ENCODE results near the gene LHFPL6.
A peak's percentile ranks its signal among the peaks of the same experiment; 100 is the strongest.

Gene LHFPL6

DNA sequence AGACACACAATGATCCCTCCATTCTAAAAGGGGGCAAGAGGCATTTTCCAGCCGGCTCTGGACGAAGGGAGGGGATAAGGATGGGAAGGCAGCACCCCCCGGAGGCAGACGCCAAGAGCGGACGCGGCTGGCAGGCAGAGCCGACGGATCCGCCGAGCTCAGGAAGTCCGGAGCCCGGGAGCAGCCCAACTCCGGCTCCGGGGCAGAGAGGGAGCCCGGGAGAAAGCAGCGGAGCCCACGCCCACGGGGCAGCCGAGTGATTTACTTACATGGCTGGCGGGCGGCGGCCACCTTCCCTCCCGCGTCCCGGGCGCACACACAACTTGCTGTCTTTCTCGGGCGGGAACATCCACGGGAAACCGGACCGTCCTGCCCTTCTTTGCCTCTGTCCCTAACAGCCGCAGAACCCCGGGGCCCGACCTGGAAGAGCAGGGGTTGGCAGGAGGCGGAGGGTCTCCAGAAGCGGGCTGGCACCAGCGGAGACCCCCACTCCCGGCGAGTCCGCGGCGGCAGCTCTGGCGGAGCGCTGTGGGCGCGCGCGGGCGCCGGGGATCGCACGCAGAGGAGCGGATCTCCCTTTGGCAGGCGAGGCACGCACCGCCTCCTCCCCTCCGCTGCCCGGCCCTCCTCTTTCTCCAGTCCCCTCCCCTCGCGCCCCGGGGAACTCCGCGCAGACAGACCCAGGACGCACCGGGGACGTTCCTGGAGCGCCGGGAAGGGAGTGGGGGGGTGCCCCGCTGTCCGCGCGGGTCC is at the start of gene LHFPL6:
Gene LHFPL6, minus strand, starts transcription at position 580 of the 753 bp plus-strand sequence.
- no peaks in the 10 kb centered on the region for H3K36me3 ChIP-seq (ENCODE audit: insufficient read depth, low read length)
- peaks cover 32% of the 10 kb centered on the region for H3K79me2 ChIP-seq (ENCODE audit: control insufficient read depth, insufficient read depth, low read length, unreplicated experiment)
- H2AFZ ChIP-seq (ENCODE audit: low read length, unreplicated experiment): peak within 1 kb of the TSS; percentile 96
- peak within 1 kb of the TSS; percentile 95 for H3K4me3 ChIP-seq (ENCODE audit: low read depth, low read length)
- H3K4me1 ChIP-seq (ENCODE audit: control insufficient read depth, insufficient read depth, low read length, unreplicated experiment): peaks cover 16% of the 10 kb centered on the region
- no peaks in the 10 kb centered on the region for H3K27me3 ChIP-seq (ENCODE audit: insufficient read depth, low read length)
- H3K27ac ChIP-seq (ENCODE audit: low read depth, low read length): peak within 1 kb of the TSS; percentile 66

DNA sequence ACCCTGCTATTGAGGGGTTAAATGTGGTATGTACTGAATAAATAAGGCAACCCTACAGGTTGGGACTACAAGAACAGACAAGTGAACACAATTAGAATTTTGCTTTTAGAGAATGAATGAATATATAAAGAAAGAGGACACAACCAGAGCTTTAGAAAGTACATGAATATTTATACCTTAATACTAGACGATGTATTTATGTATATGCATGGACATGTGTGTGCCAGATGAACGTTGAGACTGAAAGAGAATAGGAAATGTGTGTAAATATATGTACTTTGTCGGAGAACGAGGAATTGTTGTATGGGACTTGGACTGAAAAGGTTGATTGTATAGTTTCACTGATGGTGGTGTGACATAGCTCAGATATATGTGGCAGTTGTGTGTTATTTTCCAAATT is 43.1 kb upstream of the LHFPL6 start:
- no peaks in the 10 kb centered on the region for H3K4me1 ChIP-seq (ENCODE audit: control insufficient read depth, insufficient read depth, low read length, unreplicated experiment)
- no peak overlapping the region for H3K27ac ChIP-seq (ENCODE audit: low read depth, low read length)
- H3K27me3 ChIP-seq (ENCODE audit: insufficient read depth, low read length): no peaks in the 10 kb centered on the region
- H3K36me3 ChIP-seq (ENCODE audit: insufficient read depth, low read length): no peaks in the 10 kb centered on the region
- no peak overlapping the region for H2AFZ ChIP-seq (ENCODE audit: low read length, unreplicated experiment)
- no peaks in the 10 kb centered on the region for H3K79me2 ChIP-seq (ENCODE audit: control insufficient read depth, insufficient read depth, low read length, unreplicated experiment)
- H3K4me3 ChIP-seq (ENCODE audit: low read depth, low read length): no peak overlapping the region

DNA sequence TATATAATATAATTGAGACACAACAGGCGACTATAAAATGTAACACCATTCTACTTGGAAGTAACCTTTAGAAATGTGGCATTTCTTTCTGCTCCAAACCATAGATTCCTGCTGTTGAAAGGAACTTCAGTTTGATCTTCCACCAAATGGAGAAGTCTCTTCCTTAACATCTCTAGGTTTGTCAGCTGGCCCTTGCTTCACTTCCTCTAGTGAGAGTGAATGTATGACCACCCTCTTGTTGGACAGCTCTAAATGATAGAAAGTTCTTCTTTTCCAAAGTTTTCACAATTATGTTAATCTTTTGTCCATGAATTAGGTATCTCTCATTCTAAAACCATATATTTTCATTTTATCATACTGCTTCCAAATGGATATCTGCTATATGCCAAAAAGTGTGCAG is 38.7 kb upstream of the LHFPL6 start:
- no peak overlapping the region for H3K4me3 ChIP-seq (ENCODE audit: low read depth, low read length)
- H3K79me2 ChIP-seq (ENCODE audit: control insufficient read depth, insufficient read depth, low read length, unreplicated experiment): no peaks in the 10 kb centered on the region
- H3K4me1 ChIP-seq (ENCODE audit: control insufficient read depth, insufficient read depth, low read length, unreplicated experiment): no peaks in the 10 kb centered on the region
- no peak overlapping the region for H2AFZ ChIP-seq (ENCODE audit: low read length, unreplicated experiment)
- no peaks in the 10 kb centered on the region for H3K27me3 ChIP-seq (ENCODE audit: insufficient read depth, low read length)
- H3K36me3 ChIP-seq (ENCODE audit: insufficient read depth, low read length): no peaks in the 10 kb centered on the region
- H3K27ac ChIP-seq (ENCODE audit: low read depth, low read length): no peak overlapping the region

DNA sequence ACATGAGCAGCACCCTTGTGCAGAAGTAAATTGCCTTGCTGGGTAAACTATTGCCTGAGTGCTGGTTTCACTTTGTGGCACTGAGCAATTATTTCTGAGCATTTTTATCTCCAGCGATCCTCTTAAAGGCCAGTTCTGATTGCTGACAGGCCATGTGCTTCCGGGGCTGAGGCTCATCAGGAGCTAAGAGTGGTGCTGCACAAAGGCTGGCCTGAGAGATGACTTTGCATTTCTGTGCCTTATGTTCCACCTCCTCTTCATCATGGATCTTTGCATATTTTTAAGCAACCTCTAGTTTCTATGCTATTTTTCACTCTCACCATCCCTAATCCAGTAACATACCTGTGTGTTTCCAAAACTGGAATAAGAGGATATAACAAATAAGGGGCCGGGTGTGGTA is 34.9 kb upstream of the LHFPL6 start:
- no peaks in the 10 kb centered on the region for H3K79me2 ChIP-seq (ENCODE audit: control insufficient read depth, insufficient read depth, low read length, unreplicated experiment)
- no peaks in the 10 kb centered on the region for H3K4me1 ChIP-seq (ENCODE audit: control insufficient read depth, insufficient read depth, low read length, unreplicated experiment)
- H3K36me3 ChIP-seq (ENCODE audit: insufficient read depth, low read length): no peaks in the 10 kb centered on the region
- H3K27me3 ChIP-seq (ENCODE audit: insufficient read depth, low read length): no peaks in the 10 kb centered on the region
- H3K27ac ChIP-seq (ENCODE audit: low read depth, low read length): no peak overlapping the region
- no peak overlapping the region for H3K4me3 ChIP-seq (ENCODE audit: low read depth, low read length)
- H2AFZ ChIP-seq (ENCODE audit: low read length, unreplicated experiment): no peak overlapping the region

DNA sequence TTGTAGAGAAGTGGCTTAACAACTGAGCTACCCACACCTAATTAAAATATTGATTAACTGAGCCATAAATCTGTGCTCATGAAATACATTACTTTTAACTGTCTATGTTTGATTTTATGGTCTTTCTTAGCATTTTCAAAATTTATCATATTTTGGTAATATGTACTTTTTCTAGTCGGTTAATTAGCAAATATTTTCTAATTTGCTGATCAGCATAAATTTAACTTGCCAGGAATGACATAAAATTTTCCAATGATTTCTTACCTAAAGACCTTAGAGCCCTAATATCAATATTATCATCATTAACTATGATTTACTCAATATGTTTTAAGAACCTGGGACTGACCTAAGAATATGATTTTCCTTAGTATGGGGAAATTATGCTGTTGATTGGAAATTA is 32.6 kb upstream of the LHFPL6 start:
- H2AFZ ChIP-seq (ENCODE audit: low read length, unreplicated experiment): no peak overlapping the region
- no peak overlapping the region for H3K4me3 ChIP-seq (ENCODE audit: low read depth, low read length)
- H3K27ac ChIP-seq (ENCODE audit: low read depth, low read length): no peak overlapping the region

DNA sequence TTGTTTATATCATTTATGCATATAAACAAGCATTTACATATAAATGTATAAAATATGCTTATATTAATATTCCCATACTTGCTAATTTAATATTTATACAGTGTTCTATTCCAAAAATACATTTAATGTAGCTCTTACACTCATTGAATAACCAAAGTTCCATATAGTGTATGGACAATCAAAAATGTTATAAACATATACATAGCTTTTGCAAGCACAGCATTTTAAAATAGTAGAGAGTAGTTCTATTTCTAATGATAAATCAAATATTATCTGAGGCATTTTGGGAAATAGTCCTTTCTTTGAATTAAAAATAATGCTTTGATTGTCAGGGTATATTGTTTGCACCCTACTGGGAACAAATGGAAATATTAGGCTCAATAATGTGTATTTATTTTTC is 30.0 kb upstream of the LHFPL6 start:
- H2AFZ ChIP-seq (ENCODE audit: low read length, unreplicated experiment): no peak overlapping the region
- no peaks in the 10 kb centered on the region for H3K27me3 ChIP-seq (ENCODE audit: insufficient read depth, low read length)
- H3K27ac ChIP-seq (ENCODE audit: low read depth, low read length): no peak overlapping the region
- no peaks in the 10 kb centered on the region for H3K36me3 ChIP-seq (ENCODE audit: insufficient read depth, low read length)
- no peaks in the 10 kb centered on the region for H3K79me2 ChIP-seq (ENCODE audit: control insufficient read depth, insufficient read depth, low read length, unreplicated experiment)
- no peak overlapping the region for H3K4me3 ChIP-seq (ENCODE audit: low read depth, low read length)
- no peaks in the 10 kb centered on the region for H3K4me1 ChIP-seq (ENCODE audit: control insufficient read depth, insufficient read depth, low read length, unreplicated experiment)

More for the DNA sequence above, 32.6 kb upstream of the LHFPL6 start:
- no peaks in the 10 kb centered on the region for H3K27me3 ChIP-seq (ENCODE audit: insufficient read depth, low read length)
- H3K4me1 ChIP-seq (ENCODE audit: control insufficient read depth, insufficient read depth, low read length, unreplicated experiment): no peaks in the 10 kb centered on the region
- H3K79me2 ChIP-seq (ENCODE audit: control insufficient read depth, insufficient read depth, low read length, unreplicated experiment): no peaks in the 10 kb centered on the region
- no peaks in the 10 kb centered on the region for H3K36me3 ChIP-seq (ENCODE audit: insufficient read depth, low read length)

DNA sequence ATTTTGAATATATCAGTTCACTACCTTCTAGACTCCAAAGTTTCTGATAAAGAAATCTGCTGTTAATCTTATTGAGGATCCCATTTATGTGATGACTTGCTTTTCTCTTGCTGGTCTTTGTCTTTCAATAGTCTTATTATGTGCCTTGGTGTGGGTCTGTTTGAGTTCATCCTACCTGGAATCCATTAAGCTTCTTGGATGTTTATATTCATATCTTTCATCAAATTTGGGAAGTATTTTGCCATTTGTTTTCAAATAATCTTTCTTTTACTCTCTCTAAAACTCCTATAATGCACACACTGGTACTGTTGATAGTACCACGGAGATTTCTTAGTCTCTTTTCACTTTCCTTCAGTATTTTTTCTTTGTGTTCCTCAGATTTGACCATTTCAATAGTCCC is 28.3 kb upstream of the LHFPL6 start:
- Histone ChIP-seq H2AFZ (ENCODE audit: low read length, unreplicated experiment) (no peak overlapping the region), H3K36me3 (ENCODE audit: insufficient read depth, low read length) (no peaks in the 10 kb centered on the region), H3K27me3 (ENCODE audit: insufficient read depth, low read length) (no peaks in the 10 kb centered on the region), H3K4me3 (ENCODE audit: low read depth, low read length) (no peak overlapping the region), H3K27ac (ENCODE audit: low read depth, low read length) (no peak overlapping the region), H3K4me1 (ENCODE audit: control insufficient read depth, insufficient read depth, low read length, unreplicated experiment) (no peaks in the 10 kb centered on the region), H3K79me2 (ENCODE audit: control insufficient read depth, insufficient read depth, low read length, unreplicated experiment) (no peaks in the 10 kb centered on the region)

DNA sequence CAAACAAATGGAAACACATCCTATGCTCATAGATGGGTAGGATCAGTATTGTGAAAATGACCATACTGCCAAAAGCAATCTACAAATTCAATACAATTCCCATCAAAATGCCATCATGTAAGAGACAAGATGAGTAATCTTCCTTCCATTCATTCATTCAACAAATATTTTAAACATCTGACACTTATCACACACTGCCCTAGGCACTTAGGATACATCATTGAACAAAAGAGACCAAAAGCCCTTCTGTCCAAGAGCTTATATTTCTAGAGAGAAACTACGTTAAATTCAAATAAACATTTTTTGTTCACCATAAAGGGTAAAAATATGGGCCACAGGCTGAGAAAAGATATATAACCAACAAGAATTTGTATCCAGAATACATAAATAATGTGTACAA is 20.5 kb upstream of the LHFPL6 start:
- Histone ChIP-seq H3K27ac (ENCODE audit: low read depth, low read length) (no peak overlapping the region), H3K4me1 (ENCODE audit: control insufficient read depth, insufficient read depth, low read length, unreplicated experiment) (no peaks in the 10 kb centered on the region), H3K79me2 (ENCODE audit: control insufficient read depth, insufficient read depth, low read length, unreplicated experiment) (no peaks in the 10 kb centered on the region), H3K4me3 (ENCODE audit: low read depth, low read length) (no peak overlapping the region), H3K36me3 (ENCODE audit: insufficient read depth, low read length) (no peaks in the 10 kb centered on the region), H3K27me3 (ENCODE audit: insufficient read depth, low read length) (no peaks in the 10 kb centered on the region), H2AFZ (ENCODE audit: low read length, unreplicated experiment) (no peak overlapping the region)

DNA sequence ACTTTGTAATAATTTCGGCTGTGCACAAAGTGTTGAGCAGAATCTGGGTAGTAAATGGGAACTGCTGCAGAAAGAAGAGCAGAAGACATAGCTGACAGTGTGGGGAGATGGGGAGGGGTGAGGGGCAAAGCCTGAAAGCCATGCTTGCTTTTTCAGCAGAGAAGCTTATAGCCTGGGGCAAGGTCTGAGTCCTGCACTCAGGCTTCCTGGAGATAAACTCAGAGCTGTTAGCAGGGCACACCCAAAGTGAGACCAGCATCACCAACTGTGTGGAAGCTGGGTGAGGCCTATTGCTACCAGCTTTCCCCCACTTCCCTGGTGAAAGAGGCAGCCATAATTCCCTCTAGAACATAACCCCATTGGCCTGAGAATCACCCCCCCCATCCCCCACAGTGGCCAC is 15.6 kb upstream of the LHFPL6 start:
- H3K4me1 ChIP-seq (ENCODE audit: control insufficient read depth, insufficient read depth, low read length, unreplicated experiment): no peaks in the 10 kb centered on the region
- H2AFZ ChIP-seq (ENCODE audit: low read length, unreplicated experiment): no peak overlapping the region
- no peak overlapping the region for H3K4me3 ChIP-seq (ENCODE audit: low read depth, low read length)
- no peak overlapping the region for H3K27ac ChIP-seq (ENCODE audit: low read depth, low read length)
- no peaks in the 10 kb centered on the region for H3K79me2 ChIP-seq (ENCODE audit: control insufficient read depth, insufficient read depth, low read length, unreplicated experiment)
- H3K27me3 ChIP-seq (ENCODE audit: insufficient read depth, low read length): no peaks in the 10 kb centered on the region
- no peaks in the 10 kb centered on the region for H3K36me3 ChIP-seq (ENCODE audit: insufficient read depth, low read length)

DNA sequence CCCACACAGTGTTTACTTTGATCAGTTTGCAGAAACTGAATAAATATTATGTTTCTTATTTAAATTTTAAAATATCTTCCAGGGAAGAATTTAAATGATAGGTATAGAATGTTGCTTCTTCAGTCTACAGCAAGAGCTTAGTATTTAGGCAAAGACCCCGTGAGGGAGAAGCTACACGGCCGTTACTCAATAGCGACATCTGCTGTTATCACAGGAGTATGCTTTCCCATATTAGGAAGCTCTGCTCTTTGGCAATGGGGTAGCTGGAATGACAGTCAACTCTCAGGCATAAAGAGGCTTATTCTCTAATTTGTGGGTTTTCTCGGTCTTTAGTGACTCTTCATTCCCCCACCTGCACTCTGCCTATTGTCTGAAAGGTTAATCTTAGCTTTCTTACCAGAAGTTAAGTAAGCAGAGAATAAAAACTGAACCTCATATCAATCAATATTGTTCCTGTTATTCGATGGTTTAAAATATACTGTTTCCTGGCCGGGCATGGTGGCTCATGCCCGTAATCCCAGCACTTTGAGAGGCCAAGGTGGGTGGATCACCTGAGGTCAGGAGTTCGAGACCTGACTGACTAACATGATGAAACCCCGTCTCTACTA is 13.2 kb upstream of the LHFPL6 start:
- no peaks in the 10 kb centered on the region for H3K4me1 ChIP-seq (ENCODE audit: control insufficient read depth, insufficient read depth, low read length, unreplicated experiment)
- no peaks in the 10 kb centered on the region for H3K36me3 ChIP-seq (ENCODE audit: insufficient read depth, low read length)
- no peaks in the 10 kb centered on the region for H3K27me3 ChIP-seq (ENCODE audit: insufficient read depth, low read length)
- H2AFZ ChIP-seq (ENCODE audit: low read length, unreplicated experiment): no peak overlapping the region
- H3K27ac ChIP-seq (ENCODE audit: low read depth, low read length): no peak overlapping the region
- no peaks in the 10 kb centered on the region for H3K79me2 ChIP-seq (ENCODE audit: control insufficient read depth, insufficient read depth, low read length, unreplicated experiment)
- H3K4me3 ChIP-seq (ENCODE audit: low read depth, low read length): no peak overlapping the region

DNA sequence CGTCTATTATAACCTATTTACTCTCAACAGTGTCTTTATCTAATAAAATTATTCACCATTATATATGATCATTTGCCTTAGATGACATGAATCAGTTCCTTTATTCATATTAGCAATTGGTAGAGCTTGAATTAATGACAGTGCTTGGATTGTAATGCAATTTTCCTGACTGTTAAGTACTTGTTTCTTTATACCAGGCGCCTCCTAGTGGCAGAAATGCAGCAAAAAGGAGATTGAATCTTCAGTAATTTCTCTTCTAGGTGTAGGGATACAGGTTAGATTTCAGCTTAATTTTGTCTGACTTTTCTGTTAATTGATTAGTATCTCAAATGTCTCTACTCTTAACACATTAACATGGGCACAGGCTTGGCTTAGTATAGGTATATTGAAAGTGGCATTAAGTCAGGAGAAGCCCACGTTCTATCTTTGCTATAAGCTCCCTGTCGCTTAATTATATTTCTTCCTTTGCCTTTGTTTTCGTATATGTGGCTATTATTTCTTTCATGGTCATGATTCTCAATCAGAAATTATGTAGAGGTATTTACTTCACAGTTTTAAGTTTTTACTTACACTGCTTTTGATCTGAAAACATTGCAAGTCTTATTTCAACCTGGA is 9.1 kb upstream of the LHFPL6 start:
- H3K79me2 ChIP-seq (ENCODE audit: control insufficient read depth, insufficient read depth, low read length, unreplicated experiment): no peaks in the 10 kb centered on the region
- no peak overlapping the region for H3K4me3 ChIP-seq (ENCODE audit: low read depth, low read length)
- H3K4me1 ChIP-seq (ENCODE audit: control insufficient read depth, insufficient read depth, low read length, unreplicated experiment): no peaks in the 10 kb centered on the region
- H3K27ac ChIP-seq (ENCODE audit: low read depth, low read length): no peak overlapping the region
- H2AFZ ChIP-seq (ENCODE audit: low read length, unreplicated experiment): no peak overlapping the region
- no peaks in the 10 kb centered on the region for H3K36me3 ChIP-seq (ENCODE audit: insufficient read depth, low read length)
- no peaks in the 10 kb centered on the region for H3K27me3 ChIP-seq (ENCODE audit: insufficient read depth, low read length)

All from ACC112 (cell line).